ENCODE data around the gene SRSF8.
"Not testable (repeated sequence)": the region's sequence is repeated elsewhere in the genome, so short reads cannot be mapped to it uniquely, and the experiment has no call there.

DNA sequence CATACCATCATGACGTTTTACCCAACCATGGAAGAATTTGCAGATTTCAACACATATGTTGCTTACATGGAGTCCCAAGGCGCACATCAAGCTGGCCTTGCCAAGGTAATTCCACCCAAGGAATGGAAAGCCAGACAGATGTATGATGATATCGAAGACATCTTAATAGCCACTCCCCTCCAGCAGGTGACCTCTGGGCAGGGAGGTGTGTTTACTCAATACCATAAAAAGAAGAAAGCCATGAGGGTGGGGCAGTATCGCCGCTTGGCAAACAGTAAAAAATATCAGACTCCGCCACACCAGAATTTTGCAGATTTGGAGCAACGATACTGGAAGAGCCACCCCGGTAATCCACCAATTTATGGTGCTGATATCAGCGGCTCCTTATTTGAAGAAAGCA is 41.1 kb upstream of the SRSF8 start:
- not testable (repeated sequence) for TF ChIP-seq POLR2A (IDR thresholded peaks at IDR 0.05; ENCODE audit: borderline replicate concordance, extremely low read depth, insufficient read depth, insufficient read length); REST (IDR thresholded peaks at IDR 0.05; ENCODE audit: low read depth); ZFX (IDR thresholded peaks at IDR 0.05); EZH2 (IDR thresholded peaks at IDR 0.05); ELF1 (IDR thresholded peaks at IDR 0.05; ENCODE audit: borderline replicate concordance, low read depth); SIN3A (IDR thresholded peaks at IDR 0.05; ENCODE audit: low read depth); RAD21 (IDR thresholded peaks at IDR 0.05; ENCODE audit: low read depth); SP1 (IDR thresholded peaks at IDR 0.05; ENCODE audit: low read depth)
- TF ChIP-seq, protein P1, sequence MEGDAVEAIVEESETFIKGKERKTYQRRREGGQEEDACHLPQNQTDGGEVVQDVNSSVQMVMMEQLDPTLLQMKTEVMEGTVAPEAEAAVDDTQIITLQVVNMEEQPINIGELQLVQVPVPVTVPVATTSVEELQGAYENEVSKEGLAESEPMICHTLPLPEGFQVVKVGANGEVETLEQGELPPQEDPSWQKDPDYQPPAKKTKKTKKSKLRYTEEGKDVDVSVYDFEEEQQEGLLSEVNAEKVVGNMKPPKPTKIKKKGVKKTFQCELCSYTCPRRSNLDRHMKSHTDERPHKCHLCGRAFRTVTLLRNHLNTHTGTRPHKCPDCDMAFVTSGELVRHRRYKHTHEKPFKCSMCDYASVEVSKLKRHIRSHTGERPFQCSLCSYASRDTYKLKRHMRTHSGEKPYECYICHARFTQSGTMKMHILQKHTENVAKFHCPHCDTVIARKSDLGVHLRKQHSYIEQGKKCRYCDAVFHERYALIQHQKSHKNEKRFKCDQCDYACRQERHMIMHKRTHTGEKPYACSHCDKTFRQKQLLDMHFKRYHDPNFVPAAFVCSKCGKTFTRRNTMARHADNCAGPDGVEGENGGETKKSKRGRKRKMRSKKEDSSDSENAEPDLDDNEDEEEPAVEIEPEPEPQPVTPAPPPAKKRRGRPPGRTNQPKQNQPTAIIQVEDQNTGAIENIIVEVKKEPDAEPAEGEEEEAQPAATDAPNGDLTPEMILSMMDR (IDR thresholded peaks at IDR 0.05 in 2 of 3, conservative IDR thresholded peaks at IDR 0.05 in 1 of 3; ENCODE audit: borderline replicate concordance in 1 of 3, insufficient read depth in 1 of 3, low read depth in 2 of 3, low read length in 2 of 3), result not testable (repeated sequence)
